ENCODE results near the gene MTMR3.
"Not testable (repeated sequence)": the region's sequence is repeated elsewhere in the genome, so short reads cannot be mapped to it uniquely, and the experiment has no call there.

Gene MTMR3

DNA sequence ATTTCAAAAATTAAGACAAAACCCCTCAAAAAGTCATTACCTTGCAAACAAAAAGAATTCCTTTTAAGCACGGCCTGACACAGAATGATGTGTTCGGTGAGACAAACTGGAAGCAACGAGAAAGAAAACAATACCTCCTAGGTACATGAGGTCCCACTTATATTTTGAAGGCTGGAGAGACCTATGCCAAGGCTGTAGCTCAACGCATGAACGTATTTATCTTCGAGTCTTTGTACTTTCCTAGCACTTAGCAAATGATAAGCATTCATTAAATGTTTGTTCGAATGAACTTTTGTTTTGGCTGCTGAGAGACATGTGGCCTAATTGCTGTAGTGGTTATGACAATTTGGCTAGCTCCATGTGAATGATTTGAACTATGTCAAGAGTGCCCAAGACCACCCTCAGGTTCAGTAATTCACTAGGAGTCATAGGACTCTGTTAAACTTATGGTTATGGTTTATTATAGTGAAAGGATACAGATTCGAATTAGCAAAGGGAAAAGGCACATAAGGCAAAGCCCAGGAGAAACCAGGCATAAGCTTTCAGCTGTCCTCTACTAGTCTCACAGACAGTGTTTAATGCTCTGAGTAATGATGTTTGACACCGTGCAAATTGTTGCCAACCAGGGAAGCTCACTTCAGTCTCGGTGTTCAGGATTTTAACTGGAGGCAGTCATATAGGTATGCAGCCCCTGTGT is 171.2 kb downstream of the MTMR3 start:
- no peak for DNase-seq (ENCODE audit: low read depth)

DNA sequence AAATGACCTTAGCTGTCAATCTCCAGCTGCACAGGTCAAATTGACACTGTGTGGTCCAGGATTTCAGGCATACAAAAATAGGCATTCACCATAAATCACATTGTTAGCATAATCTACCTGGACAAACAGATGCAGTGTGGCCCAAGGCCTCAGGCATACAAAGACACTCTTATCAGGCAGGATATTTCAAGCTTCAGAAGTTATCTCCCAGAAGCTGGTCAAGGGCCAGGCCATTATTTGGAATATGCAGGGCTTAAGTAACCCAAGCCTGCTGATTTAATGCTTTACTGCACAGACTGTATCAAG is 171.7 kb downstream of the MTMR3 start:
- DNase-seq (ENCODE audit: low read depth) = no peak

DNA sequence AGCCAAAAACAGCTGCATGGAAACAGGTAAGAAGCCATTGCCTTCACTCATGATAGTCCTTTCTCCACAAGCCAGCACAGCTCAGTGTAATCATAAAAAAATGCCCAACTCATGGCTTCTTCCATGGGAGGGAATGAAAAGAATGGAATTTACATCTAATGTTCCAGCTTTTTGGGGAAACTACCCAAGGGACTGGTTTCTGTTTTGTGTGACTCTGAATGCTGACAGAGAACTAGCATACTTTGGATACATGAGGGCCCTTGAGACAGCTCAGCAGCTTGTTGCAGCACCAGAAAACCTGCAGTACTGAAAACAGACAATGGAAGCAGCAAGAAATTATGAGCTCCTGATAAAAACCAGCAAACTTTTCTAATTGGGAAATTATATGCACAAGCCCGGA is 173.0 kb downstream of the MTMR3 start:
- DNase-seq (ENCODE audit: low read depth) = no peak

- no peak for DNase-seq (ENCODE audit: low read depth)
Observed at GRCh38 chr22:30057375-30057774, 174.4 kb downstream of the MTMR3 start.

- not testable (repeated sequence) for DNase-seq (ENCODE audit: low read depth)
Observed at GRCh38 chr22:30059346-30060020, 176.5 kb downstream of the MTMR3 start.

GRCh38 chr22:30061094-30061493 is 178.1 kb downstream of the MTMR3 start:
- not testable (repeated sequence) for DNase-seq (ENCODE audit: low read depth)

- DNase-seq (ENCODE audit: low read depth) = no peak
Observed at GRCh38 chr22:30062259-30062658, 179.3 kb downstream of the MTMR3 start.

GRCh38 chr22:30062950-30063349 is 180.0 kb downstream of the MTMR3 start:
- no peak for DNase-seq (ENCODE audit: low read depth)

DNA sequence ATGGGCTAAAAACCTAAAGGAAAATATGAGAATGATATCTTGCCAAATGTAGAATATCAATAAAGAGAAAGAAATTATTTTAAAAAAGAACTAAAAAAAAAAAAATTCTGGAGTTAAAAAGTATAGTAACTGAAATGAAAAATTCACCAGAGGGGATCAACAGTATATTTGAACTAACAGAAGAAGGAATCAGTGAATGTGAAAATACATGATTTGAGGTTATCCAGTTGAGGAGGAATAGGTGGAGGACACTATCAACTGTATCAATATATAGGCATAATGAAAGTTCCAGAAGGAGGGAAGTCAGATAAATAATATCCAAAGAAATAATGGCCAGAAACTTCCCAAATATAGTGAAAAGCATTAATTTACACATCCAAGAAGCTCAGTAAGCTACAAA is 181.2 kb downstream of the MTMR3 start:
- no peak for DNase-seq (ENCODE audit: low read depth)

GRCh38 chr22:30073743-30074142 is 190.8 kb downstream of the MTMR3 start:
- DNase-seq (ENCODE audit: low read depth) = no peak

DNA sequence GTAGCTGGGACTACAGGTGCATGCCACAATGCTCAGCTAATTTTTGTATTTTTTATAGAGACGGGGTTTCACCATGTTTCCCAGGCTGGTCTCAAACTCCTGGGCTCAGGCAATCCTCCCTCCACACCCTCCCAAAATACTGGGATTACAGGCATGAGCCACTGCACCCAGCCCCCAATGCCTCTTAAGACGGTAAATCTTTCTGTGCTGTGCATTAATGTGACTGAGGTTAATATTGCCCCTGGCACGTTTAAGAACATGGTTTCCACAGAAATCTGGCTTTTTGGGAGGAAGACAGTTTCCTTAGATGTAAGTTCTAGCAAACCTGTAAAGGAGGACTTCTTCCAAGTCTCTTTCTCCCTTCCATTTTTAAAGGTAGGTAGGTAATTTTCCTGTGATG is 191.2 kb downstream of the MTMR3 start:
- no peak for DNase-seq (ENCODE audit: low read depth)

DNA sequence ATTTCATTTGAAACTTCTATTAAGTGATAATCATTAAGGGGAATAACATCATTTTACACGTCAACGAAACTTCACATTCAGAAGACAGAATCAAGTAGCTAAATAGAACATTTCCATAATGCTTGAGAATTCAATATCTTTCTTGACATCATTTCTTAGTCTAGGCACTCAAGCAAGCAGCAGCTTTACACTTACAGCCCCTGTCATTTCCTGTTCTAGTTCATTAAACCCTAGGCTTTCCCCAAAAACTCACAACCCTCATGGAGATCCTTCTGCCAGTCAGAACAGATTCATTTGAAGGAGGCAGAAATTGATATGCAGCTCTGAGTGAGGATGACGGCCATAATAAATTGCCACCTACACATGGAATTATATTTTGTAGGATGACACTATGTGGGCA is 192.0 kb downstream of the MTMR3 start:
- no peak for DNase-seq (ENCODE audit: low read depth)

DNA sequence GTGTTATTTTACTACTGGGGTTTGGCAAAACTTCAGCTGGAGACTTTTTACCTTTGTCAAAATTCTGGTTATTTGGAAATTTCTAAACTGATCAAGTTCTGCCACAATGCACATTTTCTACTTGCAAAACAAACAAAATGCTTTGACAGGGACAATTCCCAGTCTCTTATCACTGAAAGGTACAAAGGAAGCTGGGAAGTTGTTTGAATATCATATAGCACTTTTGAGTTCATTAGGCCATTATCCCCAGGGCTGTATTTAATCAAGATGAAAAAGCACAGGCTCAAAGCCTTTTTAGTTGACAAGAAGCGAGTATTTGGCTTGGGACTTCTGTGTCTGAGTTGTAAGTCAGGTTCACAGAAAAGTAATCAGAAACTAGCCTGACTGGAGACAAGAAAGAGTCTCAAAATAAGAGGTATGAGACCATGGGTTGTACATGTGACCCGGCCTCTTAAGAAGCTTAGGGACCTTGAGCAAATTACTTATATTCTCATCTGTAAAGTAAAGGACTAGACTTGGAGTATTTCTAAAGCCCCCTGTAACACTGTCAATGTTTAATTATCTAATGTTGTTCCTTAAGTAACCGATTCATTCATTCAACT is 194.4 kb downstream of the MTMR3 start:
- DNase-seq (ENCODE audit: low read depth) = no peak

DNA sequence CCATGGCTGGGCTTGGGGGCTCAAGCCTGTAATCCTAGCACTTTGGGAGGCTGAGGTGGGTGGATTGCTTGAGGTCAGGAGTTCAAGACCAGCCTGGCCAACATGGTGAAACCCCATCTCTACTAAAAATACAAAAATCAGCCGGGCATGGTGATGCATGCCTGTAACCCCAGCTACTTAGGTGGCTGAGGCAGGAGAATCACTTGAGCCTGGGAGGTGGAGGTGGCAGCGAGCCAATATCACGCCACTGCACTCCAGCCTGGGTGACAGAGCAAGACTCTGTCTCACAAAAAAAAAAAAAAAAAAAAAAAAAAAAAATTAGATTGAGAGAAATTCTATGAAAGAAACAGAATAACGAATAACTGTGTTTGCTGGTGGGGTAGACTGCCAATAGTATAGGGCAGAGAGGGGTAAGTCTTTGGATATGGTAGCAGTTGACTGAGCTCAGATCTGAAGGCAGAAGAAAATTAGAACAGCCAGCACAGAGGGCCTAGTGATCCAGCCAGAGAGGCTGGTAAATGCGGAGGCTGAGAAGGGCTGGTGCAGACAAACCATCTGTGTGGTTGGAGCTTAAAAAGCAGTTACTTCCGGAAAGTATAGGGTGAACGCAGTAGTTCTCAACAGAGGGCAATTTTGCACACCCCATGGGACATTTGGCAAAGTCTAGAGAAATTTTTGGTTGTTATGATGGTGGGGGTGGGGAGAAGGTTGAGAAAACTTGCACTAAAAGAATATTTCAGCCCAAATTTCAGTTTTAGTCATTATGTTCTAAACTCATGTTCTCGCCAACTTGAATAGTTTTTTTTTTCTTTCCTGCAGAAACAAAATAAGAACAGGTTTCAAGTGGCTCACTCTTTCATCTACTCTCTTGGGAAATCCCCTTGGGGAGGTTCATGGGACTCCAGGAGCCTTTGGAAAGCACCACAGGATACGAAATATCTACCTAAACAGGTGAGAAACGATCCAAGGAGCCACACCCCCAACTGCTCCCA is 195.6 kb downstream of the MTMR3 start:
- no peak for DNase-seq (ENCODE audit: low read depth)

GRCh38 chr22:30079952-30080533 is 197.1 kb downstream of the MTMR3 start, which contains the start of gene HORMAD2:
Gene HORMAD2 (plus strand): TSS chr22:30080464. CDS start chr22:30093953, 13,489 bp downstream.
- DNase-seq (ENCODE audit: low read depth) = no peak
